Kidney tubule cell (primary cell): ENCODE measurements around the gene TCF25.

Source experiments
- DNase-seq: peaks from one replicate; pipeline ENCODE4 v3.0.0-alpha.2; 2018; ENCODE audit warnings: low spot score

Gene TCF25

DNA sequence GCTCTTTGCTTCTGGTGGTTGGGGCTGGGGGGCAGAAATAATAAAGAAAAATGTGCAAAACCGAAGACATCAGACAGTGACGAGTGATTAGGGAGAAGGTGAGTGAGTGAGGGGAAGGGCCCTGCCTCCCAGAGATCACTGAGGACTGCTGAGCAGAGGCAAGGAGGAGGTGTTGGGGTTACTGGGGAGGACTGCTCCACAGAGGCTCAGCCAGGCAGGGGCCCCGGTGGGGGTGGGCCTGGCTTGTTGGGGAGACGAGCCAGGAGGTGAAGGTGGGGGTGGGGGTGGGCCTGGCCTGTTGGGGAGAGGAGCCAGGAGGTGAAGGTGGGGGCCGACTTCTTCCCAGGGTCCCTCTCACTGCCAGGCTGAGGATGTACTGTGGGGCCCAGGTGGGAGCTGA is 73.1 kb downstream of the TCF25 start:
- no peak for DNase-seq

DNA sequence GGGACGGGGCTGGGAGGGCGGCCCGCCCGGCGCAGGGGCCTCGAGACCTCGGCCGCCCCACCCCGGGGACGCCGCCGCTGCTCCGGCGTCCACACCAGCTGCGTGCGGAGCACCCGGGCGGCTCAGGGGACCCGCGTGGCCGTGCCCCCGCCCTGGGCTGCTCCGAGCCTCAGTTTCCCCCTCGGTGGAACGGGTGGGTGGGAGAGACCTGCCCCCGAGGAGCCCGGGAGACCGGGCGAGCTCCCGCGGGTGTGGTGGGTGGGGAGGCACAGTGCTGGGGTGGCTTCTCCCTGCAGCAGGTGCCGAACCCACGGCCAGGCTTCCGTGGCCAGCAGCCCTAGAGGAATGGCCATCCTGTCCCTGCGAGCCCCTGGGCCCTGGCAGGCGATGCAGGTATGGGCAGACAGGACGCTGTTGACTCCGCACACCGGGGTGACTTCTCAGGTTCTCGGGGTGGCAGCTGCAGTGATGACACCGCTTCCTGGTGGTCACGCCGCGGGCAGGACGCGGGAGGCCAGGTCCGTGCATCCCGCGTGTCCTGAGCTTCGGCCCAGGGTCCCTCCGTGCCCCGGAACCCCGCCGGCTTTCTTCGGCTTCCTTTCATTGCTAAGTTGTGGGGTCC is 75.8 kb downstream of the TCF25 start:
- DNase-seq, result no peak

DNA sequence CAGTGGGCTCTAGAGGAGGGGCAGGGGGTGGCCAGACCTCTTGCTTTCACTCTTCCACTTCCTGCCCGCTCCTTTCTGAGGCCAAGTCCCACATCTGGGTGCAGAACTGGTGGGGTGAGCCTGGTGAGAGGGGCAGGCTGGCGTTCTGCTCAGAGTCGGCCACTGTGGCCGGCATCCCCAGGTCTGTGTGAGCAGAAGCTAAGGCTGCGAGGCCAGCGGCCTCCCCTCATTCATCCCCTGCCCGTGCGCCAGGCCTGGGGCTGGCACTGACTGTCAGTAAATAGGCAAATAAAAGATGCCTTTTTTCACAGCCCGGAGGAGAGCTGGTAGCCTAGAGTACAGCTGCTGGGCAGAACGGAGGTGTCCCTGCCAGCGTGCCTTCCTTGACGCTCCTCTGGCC is 76.4 kb downstream of the TCF25 start:
- DNase-seq, result no peak

DNA sequence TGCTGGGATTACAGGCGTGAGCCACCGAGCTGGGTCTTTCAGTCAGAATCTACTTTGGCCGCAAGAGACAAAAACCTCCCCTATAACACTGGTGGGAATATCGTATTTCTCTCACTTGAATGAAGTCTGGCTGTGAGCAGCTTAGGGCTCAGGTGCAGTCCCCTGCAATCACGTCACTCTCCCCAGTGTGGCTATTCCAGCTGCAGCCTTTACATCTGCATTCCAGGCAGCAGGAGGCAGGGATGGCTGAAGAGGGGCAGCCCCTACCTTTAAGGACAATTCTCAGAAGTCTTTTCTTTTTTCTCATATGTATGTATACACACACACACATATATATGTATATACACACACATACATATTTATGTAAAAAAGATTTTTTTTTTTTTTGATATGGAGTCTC is 78.1 kb downstream of the TCF25 start:
- no peak for DNase-seq

DNA sequence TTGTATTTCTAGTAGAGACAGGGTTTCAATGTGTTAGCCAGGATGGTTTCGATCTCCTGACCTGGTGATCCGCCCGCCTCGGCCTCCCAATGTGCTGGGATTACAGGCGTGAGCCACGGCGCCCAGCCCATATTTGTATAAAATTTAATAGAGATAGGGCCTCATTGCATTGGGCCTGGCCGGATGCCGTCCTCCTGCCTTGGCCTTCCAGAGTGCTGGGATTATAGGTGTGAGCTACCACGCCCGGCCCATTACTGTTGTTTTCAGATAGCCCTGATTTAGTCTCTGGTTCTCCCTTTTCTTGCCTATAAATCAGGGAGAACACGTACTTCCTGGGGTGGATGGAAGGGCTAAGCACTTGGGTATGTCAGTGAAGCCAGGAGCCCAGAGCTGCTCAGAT is 78.7 kb downstream of the TCF25 start:
- no peak for DNase-seq

DNA sequence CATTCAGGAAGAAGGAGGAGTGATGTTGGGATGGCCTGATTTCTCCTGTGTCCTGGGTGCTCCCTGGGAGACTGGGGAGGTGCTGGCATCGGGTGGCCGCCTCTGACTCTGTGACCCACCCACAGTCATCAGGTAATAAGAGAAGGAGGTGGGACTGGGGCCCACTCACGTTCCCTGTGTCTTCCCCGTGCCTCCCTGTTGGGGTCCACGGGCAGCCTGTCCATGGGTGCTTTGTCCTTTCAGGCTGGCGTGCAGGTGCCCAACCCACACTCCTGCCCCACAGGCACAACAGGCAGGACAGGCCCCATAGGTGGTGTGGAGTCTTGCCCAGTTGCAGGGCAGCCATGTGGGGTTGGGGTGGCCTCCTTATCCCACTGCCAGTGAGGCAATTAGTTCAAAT is 79.2 kb downstream of the TCF25 start:
- DNase-seq, result no peak

DNA sequence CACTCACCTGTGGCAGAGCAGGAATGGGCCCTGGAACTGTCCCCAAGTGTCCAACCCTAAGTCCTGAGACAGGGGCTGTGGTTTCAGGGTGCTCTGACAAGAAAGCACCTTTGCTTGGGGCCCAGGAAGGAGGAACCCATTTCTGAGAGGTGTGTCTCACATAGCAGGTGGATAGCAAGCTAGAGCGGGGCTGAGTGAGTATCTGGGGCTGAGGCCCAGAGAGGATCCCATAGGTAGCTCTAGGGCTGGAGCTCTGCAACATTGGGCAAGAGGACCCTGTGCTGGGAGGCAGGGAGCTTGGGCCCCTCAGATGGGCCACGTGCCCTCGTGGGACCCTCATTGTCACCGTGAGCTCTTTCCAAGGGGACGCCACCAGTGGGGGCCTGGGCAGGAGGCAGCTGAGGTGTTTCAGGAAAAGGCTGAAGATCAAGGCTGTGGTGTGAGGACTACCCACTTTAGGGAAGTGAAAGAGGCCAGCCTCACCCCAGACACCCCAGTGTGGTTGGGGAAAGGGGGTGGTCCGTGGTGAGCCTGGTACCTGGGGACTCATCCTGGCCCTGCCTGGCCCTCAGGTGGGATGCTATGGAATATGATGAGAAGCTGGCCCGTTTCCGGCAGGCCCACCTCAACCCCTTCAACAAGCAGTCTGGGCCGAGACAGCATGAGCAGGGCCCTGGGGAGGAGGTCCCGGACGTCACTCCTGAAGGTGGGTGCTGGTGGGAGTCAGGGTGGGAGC is 80.4 kb downstream of the TCF25 start:
- DNase-seq, result no peak

DNA sequence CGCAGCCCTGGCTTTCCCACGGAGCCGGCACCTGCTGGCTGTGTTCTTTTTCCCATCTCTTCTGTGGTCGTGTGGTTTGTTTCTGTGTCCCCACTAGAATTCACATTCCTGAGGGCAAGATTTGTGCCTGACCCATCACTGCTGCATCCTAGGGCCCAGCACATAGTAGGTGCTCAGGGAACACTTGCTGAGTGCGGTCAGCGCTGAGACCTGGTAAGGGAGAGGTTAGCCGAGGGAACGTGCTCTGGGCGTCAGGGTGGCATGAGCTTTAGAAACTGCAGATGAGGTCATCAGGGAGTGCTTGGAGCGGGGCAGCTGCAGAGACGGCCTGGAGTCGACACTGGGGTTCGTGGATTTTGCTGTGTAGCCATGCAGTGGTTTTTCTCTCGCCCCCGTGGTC is 81.1 kb downstream of the TCF25 start:
- DNase-seq, result no peak

DNA sequence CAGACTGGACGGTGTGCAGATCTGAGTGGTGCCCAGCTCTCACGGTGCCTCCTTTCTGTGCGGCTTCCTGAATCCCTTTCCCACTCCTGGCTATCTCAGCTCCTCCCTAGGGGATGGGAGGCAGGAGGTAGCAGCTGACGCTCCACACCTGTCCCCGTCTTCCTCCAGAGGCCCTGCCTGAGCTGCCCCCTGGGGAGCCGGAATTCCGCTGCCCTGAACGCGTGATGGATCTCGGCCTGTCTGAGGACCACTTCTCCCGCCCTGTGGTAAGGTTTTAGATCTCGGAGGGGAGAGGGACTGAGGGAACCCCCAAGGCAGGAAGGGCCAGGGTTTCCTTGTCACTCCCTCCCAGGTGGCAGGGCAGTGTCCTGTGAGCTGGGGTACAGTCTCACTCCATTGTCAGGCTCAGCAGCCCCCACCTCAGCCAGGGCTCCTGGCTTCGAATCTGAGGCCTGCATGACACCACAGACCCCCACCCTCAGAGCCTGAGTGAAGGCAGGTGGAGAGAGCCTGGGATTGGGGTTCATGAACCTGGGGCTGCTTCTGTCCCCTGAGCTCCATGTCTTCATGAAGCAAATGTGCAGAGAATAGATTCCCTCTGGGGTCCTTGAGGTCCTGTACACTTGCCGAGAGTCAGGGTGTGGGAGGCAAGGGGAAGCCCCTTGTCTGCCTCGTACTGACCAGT is 81.8 kb downstream of the TCF25 start:
- DNase-seq, result no peak

DNA sequence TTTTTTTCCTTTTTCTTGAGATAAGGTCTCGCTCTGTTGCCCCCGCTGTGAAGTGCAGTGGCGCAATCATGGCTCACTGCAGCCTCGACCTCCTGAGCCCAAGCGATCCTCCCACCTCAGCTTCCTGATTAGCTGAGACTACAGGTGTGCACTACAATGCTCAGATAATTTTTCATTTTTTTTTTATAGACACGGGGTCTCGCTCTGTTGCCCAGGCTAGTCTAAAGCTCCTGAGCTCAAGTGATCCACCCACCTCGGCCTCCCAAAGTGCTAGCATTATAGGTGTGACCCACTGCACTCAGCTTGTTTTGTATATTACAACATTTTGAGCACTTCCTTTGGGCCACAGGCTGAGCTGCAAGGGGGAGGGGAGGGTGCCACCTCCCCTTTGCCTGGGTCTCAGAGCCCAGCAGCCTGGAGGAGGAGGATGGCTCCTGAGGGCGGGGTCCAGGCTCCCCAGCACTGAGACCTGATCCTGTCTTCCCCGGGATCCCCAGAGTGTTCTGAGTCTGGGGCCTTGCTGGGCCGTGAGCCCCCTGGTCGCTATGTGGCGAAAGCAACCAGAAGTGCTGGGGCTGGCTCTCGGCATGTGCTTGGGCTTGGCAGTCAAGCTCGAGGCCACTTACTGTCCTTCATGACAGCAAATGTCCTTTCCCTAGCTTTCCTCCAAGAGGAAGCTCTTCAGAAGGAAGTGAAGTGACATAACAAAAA is 83.3 kb downstream of the TCF25 start:
- no peak for DNase-seq

DNA sequence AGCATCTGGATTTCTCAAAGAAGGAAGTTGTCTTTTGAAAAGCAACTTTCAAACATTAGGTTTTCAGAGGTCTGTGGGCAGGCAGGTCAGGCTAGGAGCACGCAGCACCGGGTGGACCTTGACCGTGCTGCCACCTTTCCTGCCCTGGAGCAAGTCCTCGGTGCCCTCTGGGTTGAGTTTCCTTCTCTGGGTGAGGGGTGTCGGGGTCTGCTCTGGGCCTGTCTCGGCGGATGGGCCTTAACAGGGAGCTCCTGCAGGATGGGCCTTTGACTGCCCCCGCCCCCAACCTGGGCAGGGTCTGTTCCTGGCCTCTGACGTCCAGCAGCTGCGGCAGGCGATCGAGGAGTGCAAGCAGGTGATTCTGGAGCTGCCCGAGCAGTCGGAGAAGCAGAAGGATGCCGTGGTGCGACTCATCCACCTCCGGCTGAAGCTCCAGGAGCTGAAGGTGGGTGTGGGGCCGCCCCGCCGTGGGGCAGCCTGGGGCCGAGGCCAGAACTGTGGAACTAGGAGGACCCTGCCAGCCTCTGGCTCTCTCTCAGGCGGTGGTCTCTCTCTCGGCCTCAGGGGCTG is 83.9 kb downstream of the TCF25 start:
- DNase-seq, result no peak

DNA sequence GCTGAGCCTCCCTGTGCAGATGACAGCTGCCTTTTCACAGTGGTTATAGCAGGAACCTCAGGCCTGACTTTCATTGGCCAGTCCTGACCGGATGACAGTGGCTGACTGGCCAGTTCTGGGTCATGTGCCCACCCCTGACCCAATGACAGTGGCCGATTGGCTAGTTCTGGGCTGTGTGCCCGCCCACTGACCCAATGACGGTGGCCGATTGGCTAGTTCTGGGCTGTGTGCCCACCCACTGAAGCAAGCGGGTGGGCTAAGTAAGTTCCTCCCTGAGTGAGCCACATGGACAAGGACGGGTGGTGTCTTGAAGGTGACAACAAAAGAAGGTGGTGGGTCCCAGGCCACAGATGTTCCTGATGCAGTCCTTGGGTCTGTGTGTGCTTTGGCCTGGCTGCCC is 84.7 kb downstream of the TCF25 start:
- peak; percentile 23 for DNase-seq

DNA sequence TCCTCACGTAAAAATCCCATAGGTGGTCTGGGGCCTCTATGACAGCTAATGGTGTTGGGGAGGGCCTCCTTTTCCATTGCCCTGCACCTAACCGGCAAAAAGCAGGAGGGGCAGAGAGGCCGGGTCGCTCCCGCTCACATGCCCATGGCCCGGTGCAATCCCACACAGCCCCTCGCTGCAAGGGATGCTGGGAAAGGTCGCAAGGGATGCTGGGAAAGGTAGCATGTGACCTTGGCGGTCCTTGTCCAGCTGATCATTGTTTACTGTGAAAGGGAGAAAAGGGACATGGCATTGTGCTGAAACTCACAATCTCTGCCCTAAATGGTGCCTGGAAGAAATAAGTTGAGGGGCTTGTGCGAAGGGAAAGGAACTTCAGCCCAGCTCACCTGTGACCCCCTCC is 85.2 kb downstream of the TCF25 start:
- no peak for DNase-seq

DNA sequence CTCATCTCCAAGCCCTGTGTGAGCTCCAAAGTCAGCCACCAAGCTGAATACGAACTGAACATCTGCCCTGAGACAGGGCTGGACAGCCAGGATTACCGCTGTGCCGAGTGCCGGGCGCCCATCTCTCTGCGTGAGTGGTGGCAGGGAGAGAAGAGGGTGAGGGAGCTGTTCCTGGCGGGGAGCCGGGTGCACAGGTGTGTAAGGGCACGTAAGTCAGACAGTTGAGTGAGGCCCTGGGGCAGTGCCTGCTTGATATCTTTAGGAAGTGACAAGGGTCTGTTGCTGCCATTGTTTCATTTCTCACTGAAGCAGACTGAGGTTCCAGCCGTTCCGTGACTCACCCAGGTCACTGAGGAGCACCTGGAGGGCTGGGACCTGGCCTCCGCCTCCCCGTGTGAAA is 87.6 kb downstream of the TCF25 start:
- no peak for DNase-seq
